Activated CD4-positive, alpha-beta T cell treated with anti-CD3 and anti-CD28 coated beads, Interleukin-2, amount 50 U/mL, for 48 hours (primary cell): ENCODE measurements around the gene FSD1.
"Not testable (repeated sequence)": the region's sequence is repeated elsewhere in the genome, so short reads cannot be mapped to it uniquely, and the experiment has no call there.

ENCODE experiments used
- DNase-seq, 2 experiments: peaks; one replicate each; pipeline ENCODE4 v3.0.0-alpha.2; 2020

Gene FSD1

DNA sequence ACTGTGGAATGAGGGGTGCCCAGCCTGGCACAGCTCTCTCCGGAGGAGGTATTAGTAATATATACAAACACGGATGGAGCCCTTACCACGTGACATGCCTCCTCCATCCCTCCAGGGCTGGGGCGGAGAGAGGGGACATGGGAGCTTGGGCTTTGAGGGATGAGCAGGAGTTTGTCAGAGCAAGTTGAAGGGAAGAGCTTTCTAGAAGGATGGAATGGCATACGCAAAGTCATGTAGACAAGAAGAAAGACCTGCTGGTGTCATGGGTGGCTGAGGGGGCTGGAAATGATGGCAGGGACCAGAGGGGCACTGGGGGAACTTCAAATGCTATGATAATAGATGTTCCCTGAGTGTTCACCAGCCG lies 41.6 kb downstream of the FSD1 start:
- no peak for DNase-seq

DNA sequence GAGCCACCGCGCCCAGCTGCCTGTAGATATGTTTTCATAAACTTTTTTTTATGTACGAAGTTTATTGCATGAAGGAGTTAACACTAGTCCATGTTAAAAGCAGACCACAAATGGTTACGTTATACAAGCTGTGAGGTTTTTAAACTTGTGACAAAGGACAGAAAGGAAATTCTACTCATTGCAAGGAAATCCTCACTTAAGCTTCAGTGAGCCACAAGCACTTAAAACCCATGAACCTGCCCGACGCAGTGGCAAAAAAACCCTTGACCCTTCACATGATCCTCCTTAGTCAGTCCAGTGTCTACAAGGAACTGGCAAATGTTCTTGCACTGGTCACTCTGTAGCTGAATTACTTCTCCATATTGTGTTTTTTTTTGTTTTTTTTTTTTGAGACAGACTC lies 43.1 kb downstream of the FSD1 start:
- no peak for DNase-seq

DNA sequence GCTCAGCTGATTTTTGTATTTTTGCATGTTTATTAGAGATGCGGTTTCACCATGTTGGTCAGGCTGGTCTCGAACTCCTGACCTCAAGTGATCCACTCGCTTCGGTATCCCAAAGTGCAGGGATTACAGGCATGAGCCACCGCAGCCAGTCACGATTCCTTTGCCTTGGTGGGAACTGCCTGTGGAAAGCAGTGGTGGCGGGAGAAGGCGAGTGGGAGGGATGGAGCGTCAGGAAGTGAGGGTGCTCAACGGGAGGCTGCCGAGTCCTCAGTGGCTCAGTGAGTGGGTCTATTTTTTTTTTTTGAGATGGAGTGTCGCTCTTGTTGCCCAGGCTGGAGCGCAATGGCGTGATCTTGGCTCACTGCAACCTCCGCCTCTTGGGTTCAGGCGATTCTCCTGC lies 44.8 kb downstream of the FSD1 start:
- DNase-seq: not testable (repeated sequence)

DNA sequence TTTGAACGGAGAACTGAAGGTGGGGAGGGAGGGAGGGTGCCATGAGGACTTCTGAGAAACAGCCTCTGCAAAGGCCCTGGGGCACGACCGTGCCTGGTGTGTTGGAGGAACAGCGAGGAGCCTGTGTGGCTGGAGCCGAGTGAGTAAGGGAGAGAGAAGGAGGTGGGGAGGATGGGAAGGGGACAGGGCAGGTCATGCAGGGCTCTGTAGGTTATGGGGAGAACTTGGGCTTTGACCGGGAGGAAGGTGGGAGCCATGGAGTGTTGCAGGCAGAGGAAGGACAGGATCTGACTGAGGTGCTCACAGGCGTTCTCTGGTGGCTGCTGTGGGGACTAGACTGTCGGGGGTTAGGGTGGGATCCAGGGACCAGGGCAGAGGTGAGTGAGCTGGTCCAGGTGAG lies 45.7 kb downstream of the FSD1 start:
- no peak for DNase-seq

DNA sequence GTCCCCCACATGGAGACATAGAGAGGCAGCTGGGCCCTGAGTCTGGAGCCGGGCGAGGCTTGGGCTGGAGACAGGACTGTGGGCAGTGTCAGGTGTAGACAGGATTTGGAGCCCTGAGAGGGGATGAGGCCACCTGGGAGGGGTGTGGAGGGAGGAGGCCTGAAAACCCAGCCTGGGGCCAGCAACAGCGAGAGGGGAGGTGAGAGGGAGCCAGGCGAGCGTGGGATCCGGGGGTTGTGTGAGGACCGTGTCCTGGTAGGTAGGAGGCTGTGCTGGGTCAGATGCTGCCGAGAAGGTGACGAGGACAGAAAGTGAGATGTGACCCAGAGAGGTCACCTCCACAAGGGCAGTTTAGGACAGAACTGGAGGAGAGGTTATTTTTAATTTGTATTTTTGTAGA lies 46.3 kb downstream of the FSD1 start:
- no peak for DNase-seq

DNA sequence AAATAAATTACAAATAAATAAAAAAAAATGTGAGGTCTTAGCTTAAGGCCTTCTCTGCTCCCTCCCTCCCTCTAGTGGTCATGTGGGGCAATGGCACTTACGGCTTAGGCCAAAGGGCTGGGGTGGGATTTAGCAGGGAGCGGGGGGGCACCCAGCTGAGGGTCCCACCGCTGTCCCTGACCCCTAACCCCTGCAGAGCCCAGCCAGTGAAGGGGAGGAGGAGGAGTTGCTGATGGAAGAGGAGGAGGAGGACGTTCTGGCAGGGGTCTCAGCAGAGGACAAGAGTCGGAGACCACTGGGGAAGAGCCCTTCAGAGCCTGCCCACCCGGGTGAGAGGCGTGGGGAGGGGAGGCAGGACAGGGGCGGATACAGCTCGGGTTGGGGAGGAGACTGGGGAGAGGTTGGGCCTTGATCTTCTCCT lies 48.3 kb downstream of the FSD1 start:
- peak; percentile 66 to 71 for DNase-seq

DNA sequence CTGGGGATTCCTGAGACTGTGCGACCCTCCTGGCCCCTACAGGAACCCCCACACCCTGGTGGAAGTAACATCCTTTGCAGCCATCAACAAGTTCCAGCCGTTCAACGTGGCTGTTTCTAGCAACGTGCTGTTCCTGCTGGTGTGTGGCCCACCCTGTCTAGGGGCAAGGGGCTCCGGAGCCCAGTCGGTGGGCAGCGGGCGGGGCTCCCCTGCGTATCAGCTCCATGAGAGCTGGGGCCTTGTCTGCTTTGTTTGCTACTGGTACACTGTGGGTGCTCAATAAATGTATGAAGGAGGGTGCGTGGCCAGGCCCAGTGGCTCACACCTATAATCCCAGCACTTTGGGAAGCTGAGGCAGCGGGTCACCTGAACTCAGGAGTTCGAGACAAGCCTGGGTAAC lies 49.9 kb downstream of the FSD1 start:
- DNase-seq: no peak

DNA sequence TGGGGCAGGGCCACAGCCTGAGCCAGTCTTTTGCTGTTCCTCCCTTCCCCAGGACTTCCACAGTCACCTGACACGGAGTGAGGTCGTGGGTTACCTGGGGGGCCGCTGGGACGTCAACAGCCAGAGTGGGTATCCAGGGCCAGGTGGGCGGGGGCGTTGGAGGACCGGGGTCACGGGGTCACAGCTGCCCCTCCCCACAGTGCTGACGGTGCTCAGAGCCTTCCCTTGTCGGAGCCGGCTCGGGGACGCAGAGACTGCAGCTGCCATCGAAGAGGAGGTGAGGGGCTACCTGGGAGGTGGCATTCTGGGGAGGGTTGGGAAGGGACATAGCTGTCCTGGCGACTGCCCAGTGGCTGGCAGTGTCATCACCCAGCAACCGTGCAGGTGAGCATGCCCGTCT lies 50.5 kb downstream of the FSD1 start:
- no peak for DNase-seq

DNA sequence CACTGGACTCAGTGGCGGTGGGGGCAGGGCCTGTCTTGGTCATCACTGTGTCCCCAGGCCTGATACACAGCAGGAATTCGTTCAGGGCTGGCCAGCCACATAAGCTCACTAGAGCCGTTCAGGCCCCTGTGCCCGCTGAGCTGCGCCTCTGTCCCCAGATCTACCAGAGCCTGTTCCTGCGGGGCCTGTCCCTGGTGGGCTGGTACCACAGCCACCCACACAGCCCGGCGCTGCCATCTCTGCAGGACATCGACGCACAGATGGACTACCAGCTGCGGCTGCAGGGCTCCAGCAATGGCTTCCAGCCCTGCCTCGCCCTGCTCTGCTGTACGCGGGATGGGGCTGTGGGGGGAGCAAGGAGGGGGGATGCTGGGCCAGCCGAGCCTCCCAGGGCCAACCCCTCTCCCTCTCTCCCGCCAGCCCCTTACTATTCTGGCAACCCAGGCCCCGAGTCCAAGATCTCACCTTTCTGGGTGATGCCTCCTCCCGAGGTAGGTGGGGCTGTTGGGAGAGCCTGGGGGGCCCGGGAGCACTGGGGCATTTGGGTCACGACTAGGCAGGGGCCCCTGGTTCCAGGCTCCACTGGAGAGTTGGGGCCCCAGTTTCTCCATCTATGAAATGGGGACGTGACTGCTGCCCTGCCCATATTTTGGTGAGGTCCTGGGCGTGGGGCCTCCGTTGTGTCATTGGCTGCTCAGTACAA lies 52.8 kb downstream of the FSD1 start:
- DNase-seq: no peak

DNA sequence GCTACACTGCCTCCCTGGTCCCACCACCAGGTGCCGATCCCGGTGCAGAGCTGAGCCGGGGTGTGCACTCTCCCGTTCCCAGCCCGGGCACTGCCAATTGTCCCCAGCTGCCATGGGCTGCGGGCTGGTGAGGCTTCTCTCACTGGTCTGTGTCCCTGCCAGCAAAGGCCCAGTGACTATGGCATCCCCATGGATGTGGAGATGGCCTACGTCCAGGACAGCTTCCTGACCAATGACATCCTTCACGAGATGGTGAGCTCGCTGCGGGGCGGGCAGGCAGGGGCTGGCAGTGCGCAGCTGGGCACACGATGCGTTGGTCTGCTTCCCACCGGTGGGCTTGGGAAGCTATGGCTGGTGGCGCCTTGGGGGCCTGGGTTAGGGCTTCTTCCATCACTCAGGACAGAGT lies 53.5 kb downstream of the FSD1 start:
- no peak for DNase-seq

DNA sequence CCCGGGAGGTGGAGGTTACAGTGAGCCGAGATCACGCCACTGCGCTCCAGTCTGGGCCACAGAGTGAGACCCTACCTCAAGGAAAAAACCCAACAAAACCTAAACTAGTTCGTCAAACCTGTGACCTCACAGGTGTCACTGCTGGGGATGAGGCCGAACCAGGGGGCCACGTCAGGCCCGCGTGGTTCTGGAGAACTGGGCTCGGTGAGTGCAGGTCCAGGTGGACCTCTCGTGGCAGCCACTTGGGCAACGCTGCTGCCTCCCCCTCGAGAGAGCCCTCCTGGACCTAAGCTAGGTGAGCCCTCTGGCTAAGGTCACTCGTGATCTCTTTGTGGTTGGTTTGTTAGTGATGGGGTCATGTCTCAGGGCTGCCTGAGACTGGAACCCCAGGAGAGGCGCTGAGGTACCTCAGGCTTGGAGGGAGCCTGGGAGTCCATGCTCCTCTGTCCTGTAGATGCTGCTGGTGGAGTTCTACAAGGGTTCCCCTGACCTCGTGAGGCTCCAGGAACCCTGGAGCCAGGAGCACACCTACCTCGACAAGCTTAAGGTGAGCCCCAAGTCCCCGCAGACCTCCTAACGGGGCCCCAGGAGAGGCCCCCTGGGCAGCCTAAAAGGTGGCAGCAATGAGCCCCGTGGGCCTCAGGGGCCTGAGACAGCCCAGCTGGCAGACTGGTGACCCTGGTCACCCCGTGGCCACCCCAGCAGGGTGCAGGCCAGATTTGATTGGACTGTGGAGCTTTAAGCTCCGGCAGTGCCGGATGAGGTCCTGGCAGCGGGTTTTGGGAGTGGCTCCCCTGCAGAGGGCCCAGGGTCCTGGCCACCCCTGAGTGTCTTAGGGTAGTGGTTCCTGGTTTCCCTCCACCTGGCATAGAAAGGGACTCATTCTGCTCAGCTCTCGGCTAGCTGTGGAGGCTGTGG lies 54.6 kb downstream of the FSD1 start:
- DNase-seq: no peak

DNA sequence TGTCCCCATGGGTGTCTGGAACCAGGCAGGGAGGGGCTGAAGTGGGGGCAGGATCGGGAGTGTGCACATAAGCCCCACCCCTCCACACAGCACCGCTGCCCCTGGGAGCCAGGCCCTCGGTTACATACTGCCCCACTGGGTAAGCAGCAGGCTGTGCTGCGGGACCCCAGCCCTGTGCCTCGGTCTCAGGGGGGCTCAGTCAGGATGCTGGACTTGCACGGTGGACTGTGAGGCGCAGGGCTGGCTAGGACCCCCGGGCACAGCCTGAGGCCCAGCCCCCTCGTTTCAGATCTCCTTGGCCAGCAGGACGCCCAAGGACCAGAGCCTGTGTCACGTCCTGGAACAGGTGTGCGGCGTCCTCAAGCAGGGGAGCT lies 55.2 kb downstream of the FSD1 start:
- no peak for DNase-seq

DNA sequence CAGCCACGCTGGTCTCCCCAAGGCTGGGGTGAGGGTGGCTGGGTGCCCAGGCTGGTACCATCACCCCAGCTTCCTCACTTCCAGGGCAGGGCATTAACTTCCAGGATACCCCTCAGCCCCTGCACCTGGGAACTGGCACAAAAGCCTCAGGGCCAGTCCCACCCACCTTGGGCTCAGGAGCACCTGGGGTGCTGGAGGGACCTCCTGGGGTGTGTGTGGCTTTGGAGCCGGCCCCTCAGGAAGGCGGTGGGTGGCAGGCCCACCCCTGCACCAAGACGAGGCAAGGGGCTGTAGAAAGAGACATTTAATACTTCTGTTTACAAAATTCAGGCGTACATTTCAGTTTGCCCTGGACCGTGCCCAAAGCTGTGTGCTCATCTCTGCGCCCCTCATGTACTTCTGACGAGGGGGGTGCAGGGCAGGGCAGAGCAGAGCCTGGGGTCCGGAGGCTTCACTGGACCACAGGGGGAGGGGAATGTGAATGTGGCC lies 55.7 kb downstream of the FSD1 start:
- no peak for DNase-seq

DNA sequence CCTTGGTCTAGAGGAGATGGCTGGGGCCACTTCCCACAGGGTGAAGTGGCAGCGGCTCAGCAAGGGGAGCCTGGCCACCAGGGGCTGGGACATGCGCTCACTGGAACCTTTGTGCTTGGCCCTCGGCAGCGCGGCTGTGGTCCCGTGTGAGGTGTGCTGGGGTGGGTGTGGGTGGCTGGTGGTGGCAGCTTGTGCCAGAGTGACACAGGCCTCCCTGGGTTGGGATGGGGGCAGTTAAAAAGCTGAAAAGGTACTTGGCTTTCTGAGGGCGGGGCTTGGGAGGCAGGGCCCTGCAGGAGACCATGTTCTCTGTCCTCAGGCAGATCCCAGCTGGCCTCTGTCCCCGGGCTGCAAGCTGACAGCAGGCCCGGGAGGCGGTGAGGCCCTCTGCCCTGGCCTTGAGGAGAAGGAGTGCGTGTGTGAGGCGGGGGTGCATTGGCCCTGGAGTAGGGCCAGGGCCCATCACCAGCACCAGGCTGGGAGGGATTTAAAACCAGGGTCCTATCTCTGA lies 56.3 kb downstream of the FSD1 start:
- DNase-seq: no peak

DNA sequence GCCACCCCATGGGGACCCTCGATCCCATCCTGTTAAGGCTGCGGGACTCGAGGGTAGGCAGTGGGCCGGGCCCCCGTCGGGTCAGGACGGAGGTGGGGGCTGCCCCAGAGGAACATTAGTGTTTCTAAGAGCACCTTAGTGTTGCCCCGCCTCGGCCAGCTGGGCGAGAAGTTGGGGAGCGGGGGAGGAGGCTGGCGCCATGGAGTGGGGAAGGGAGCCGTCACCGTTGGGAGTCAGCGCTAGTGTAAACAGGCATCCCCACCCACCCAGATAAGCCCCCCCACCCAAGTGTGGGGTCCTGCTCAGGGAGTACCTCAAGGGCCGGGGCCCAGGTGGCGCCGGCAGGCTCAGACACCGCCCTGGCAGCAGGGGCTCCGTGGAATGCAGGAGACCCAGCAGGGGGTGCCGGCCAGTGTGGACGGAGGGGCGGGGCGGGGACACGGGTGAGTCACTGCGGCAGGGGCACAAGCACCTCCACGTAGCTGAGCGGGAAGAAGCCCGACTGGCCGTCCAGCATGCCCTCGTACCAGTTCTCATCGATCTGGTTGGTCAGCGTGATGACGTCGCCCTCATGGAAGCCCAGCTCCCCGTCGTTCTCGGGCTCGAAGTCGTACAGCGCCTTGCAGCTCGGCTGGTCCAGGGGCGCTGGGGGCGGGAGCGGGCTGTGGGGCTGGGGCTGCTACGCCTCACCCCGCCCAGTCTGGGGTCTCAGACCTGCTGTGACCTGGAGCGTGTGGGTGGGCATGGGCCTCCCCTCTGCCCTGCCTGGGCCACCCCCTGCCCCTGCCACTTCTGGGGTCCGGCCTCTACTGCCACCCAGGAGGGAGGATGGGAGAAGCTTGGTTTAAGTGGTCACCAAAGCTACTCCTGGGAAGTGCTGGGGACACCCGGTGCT lies 57.0 kb downstream of the FSD1 start:
- DNase-seq: no peak

DNA sequence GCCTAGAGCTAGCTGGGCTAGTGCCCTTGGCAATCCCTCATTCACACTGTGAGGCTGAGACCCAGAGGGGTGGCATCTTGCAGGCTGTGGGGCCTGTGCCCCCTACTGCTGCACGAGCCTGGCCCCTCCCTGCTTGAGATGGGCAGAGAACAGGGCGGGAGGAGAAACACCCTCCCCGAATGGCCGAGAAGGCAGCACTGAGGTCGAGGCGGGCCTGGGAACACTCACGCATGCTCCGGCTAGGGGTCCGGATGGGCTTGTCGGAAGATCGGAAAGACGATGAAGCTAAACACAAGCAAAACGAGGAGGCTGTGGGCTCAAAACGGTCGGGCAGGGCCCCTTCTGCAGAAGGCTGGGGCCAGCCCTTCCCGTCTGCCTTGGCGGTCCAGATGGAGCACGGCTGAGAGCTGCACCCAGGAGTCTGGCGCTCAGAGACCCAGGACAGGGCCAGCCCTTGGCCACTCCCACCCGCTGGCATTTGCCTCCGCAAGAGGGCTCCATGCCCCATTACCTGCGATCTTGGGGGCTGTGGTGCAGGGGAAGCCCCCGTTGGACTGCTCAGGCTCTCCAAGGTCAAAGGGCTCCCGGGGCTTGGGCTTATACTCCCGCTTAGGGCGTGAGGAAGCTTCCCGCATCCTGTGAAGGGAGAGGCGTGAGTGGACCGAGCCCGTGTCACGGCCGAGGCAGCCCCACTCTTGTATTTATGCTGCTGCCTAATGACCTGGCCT lies 57.9 kb downstream of the FSD1 start:
- no peak for DNase-seq

DNA sequence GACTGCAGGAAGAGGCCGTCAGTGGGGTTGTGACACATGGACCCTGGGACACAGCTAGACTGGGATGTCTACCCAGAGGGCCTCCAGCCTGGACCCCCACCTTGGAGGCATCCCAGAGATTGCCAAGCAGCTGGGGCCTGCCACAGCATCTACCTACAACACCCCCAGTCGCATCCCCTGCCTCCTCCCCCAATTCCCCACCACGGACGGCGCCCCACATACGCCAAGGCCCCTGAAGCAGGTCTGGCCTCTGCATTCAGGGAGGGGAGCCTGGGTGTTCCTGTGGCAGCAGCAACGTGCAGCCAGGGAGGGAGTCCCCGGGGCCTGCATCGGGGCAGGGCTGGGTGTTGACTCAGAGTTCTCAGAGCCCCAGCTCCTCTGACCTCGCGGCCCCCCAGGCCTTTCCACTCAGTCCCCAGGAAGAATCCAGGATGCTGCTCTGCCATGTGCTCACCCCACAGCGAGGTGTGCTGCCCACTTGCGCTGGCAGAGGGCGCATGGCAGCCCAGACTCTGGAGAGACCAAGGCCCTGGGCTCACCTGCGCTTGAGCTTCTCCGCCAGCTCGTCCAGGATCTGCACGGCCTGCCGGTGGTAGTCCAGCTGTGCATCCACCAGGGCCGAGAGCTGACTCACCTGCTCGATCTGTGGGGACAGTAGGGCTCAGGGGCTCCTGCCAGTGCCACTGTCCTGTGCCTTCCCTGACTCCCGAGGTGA lies 58.6 kb downstream of the FSD1 start:
- no peak for DNase-seq

DNA sequence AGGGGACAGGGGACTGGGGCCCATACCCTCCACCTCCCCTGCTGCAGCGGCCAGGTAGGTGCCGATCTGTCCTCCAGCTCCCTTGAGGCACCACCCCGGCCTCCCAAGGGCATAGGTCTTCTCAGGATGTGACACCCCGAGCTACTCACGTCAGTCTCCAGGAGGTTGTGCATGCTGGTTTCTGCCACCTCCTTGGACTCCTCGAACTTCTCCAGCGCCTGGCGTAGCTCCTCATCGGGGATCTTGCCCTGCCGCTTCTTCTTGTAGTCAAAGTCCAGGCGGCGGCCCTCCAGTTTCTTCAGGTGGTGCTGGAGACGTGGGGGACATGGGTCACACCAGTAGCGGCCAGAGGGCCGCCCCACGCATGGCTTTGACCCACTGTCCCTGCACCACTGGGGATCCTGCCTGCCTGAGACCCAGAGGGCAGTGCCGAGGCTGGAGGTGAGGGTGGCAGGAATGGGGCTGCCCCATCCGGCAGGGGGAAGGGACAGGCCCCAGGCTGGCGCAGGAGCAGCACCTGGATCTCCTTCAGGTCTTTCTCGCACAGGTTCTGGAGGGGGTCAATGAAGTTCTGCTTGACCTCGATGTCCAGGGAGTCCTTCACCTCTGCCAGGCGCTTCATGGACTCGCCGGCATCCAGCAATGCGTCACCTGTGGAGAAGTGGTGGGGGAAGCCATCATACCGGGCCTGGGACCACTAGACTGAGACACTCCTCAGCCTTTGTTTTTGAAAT lies 59.3 kb downstream of the FSD1 start:
- no peak for DNase-seq

DNA sequence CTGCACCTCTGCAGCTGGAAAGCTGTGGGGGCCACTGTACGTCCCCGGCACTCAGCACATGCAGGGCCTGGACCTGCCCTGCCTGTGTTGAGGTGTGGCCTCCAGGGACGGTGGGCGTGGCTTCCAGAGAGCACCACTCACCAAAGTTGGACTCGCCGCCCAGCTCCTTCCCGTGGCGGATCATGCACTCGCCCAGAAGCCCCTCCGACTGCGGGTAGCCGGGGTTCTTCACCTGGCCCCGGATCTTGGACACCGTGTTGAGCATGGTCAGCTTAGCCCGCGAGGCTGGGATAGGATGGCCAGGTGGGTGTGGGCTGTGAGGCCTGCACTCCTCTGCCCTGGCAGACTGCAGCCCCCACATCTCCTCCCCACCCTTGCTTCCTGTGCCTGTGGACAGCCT lies 60.9 kb downstream of the FSD1 start:
- DNase-seq: no peak

DNA sequence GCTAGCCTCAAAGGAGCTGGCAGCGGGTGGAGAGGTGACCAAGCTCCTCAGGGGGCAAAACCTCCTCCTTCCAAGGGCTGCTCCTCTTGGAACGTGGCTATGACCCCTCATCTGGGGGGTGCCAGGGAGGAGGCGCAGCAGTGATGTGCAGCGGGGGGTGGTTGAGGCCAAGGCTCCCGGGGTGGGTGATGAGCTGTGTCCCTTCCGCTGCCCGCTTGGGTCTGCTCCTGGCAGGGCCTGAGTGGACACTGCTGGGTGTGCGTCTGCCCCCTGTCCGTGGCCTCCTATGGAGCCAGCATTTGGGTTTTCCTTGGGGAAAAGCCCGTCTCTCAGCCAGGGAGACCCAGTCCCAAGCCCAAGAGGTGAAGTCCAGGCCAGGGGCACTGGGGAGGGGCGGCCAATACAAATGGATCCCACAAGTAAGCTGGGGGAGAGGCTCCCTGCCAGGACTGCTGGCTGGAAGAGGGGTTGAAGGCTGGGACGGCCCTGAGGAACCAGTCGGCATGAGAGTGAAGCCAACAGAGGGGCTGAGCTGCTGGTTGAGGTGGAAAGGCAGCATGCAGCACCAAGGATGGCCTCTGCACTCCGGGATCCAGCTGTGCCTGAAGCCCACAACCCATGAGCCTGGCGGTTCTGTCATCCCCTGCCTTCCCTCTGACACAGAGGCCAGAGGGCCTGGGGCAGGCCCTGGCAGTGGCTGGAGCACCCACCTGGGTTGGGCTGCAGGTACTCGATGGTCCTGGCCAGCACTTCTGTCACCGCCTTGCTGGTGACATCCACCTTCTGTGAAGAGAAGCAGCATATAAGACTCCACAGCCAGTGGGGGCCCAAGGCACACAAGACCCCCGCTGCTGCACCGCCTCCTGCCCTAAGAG lies 61.6 kb downstream of the FSD1 start:
- DNase-seq: no peak
